ENCODE data around the gene VWA5B1.

DNA sequence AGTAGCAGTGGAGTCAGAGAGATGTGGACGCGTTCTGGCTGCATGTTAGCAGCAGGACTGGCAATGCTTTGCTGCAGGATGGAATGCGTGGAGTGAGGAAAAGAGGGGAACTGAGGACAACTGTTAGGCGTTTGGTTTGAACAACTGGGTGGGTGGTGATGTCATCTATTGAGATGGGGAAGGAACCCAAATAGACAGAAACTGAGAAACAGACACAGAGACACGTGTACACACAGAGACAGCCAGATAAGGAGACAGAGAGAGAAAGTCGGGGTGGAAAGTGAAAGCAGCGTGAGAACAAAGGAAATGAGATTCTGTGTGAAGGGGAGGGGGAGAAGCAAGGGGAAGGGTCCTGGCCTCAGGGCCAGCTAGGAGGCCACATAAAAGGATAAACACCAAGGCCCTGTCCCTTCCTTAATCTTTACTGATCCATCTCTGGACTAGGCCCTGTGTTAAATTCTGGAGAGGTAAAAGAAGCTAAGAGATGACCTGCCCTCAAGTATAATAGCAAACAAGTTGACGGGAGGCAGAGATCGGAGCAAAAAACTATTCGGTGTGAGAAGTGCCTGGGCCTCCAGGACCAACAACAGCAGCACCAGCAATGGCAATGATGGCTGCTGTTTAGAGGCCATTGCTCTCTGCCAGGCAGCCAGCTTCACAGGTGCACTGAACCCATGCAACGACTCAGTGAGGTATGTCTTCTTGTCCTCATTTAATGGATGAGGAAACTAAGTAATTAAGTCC, 31.6 kb downstream of the VWA5B1 start:
- TF ChIP-seq, protein P1, sequence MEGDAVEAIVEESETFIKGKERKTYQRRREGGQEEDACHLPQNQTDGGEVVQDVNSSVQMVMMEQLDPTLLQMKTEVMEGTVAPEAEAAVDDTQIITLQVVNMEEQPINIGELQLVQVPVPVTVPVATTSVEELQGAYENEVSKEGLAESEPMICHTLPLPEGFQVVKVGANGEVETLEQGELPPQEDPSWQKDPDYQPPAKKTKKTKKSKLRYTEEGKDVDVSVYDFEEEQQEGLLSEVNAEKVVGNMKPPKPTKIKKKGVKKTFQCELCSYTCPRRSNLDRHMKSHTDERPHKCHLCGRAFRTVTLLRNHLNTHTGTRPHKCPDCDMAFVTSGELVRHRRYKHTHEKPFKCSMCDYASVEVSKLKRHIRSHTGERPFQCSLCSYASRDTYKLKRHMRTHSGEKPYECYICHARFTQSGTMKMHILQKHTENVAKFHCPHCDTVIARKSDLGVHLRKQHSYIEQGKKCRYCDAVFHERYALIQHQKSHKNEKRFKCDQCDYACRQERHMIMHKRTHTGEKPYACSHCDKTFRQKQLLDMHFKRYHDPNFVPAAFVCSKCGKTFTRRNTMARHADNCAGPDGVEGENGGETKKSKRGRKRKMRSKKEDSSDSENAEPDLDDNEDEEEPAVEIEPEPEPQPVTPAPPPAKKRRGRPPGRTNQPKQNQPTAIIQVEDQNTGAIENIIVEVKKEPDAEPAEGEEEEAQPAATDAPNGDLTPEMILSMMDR (conservative IDR thresholded peaks at IDR 0.05; ENCODE audit: low read depth in 2 of 2) = no peak
- TF ChIP-seq POLR2AphosphoS5 (IDR thresholded peaks at IDR 0.05; ENCODE audit: low read depth) = no peak
- TF ChIP-seq, protein P2, sequence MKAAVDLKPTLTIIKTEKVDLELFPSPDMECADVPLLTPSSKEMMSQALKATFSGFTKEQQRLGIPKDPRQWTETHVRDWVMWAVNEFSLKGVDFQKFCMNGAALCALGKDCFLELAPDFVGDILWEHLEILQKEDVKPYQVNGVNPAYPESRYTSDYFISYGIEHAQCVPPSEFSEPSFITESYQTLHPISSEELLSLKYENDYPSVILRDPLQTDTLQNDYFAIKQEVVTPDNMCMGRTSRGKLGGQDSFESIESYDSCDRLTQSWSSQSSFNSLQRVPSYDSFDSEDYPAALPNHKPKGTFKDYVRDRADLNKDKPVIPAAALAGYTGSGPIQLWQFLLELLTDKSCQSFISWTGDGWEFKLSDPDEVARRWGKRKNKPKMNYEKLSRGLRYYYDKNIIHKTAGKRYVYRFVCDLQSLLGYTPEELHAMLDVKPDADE (IDR thresholded peaks at IDR 0.05) = no peak
- TF ChIP-seq JUNB (IDR thresholded peaks at IDR 0.05; ENCODE audit: unreplicated experiment) = no peak
- no peak for TF ChIP-seq EZH2 (IDR thresholded peaks at IDR 0.05; ENCODE audit: low read depth, unreplicated experiment)
- TF ChIP-seq, protein P3, sequence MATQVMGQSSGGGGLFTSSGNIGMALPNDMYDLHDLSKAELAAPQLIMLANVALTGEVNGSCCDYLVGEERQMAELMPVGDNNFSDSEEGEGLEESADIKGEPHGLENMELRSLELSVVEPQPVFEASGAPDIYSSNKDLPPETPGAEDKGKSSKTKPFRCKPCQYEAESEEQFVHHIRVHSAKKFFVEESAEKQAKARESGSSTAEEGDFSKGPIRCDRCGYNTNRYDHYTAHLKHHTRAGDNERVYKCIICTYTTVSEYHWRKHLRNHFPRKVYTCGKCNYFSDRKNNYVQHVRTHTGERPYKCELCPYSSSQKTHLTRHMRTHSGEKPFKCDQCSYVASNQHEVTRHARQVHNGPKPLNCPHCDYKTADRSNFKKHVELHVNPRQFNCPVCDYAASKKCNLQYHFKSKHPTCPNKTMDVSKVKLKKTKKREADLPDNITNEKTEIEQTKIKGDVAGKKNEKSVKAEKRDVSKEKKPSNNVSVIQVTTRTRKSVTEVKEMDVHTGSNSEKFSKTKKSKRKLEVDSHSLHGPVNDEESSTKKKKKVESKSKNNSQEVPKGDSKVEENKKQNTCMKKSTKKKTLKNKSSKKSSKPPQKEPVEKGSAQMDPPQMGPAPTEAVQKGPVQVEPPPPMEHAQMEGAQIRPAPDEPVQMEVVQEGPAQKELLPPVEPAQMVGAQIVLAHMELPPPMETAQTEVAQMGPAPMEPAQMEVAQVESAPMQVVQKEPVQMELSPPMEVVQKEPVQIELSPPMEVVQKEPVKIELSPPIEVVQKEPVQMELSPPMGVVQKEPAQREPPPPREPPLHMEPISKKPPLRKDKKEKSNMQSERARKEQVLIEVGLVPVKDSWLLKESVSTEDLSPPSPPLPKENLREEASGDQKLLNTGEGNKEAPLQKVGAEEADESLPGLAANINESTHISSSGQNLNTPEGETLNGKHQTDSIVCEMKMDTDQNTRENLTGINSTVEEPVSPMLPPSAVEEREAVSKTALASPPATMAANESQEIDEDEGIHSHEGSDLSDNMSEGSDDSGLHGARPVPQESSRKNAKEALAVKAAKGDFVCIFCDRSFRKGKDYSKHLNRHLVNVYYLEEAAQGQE (IDR thresholded peaks at IDR 0.05; ENCODE audit: unreplicated experiment) = no peak
- TF ChIP-seq CREB1 (CRISPR knock-in tag; IDR thresholded peaks at IDR 0.05; ENCODE audit: low read depth) = no peak
- TF ChIP-seq NANOG (IDR thresholded peaks at IDR 0.05; ENCODE audit: borderline replicate concordance) = no peak

Measured in GM23338 (cell line).